ENCODE data around the gene AARSD1.
"Not testable (repeated sequence)": the region's sequence is repeated elsewhere in the genome, so short reads cannot be mapped to it uniquely, and the experiment has no call there.

Gene AARSD1

GRCh38 chr17:42975265-42975664 lies 11.0 kb upstream of the AARSD1 start:
- Histone ChIP-seq H2AK5ac (ENCODE audit: low read length) (no peak overlapping the region), H3K18ac (ENCODE audit: low read length) (no peak overlapping the region), H3K79me1 (ENCODE audit: low read length) (no peaks in the 10 kb centered on the region), H3K9ac (ENCODE audit: low read length) (no peak overlapping the region), H3K23ac (ENCODE audit: low read length) (no peak overlapping the region), H2BK5ac (ENCODE audit: low read length) (no peak overlapping the region), H2BK15ac (replicated peaks; ENCODE audit: low read depth) (no peak overlapping the region), H3K4ac (ENCODE audit: low read depth, low read length) (no peak overlapping the region), H3K4me2 (ENCODE audit: low read length) (no peak overlapping the region), H3K27me3 (ENCODE audit: insufficient read depth, low read length, poor library complexity) (no peaks in the 10 kb centered on the region), H3K4me1 (ENCODE audit: control insufficient read depth, low read depth, low read length) (peaks cover 1% of the 10 kb centered on the region), H2BK120ac (ENCODE audit: low read depth, low read length) (no peak overlapping the region), H4K5ac (ENCODE audit: low read length) (no peak overlapping the region), H3K56ac (ENCODE audit: low read length) (no peak overlapping the region), H3K36me3 (ENCODE audit: control insufficient read depth, insufficient read depth, low read length) (no peaks in the 10 kb centered on the region), H3K4me3 (ENCODE audit: low read length) (no peak overlapping the region), H3K79me2 (ENCODE audit: control insufficient read depth, insufficient read depth, low read length) (no peaks in the 10 kb centered on the region), H3K27ac (ENCODE audit: low read depth, low read length) (no peak overlapping the region), H4K8ac (ENCODE audit: low read depth, low read length) (no peak overlapping the region)
- no peak for DNase-seq
- no CpG with 5 or more reads among the region's 2 CpGs for WGBS (ENCODE audit: extremely low coverage, insufficient coverage, low lambda C conversion rate)

GRCh38 chr17:42973323-42973722 lies 9.1 kb upstream of the AARSD1 start:
- H3K56ac ChIP-seq (ENCODE audit: low read length); DNase-seq; H3K27me3 ChIP-seq (ENCODE audit: insufficient read depth, low read length, poor library complexity); H2BK120ac ChIP-seq (ENCODE audit: low read depth, low read length); H2BK15ac ChIP-seq (replicated peaks; ENCODE audit: low read depth); H3K79me1 ChIP-seq (ENCODE audit: low read length); H3K4me1 ChIP-seq (ENCODE audit: control insufficient read depth, low read depth, low read length); H3K23ac ChIP-seq (ENCODE audit: low read length); H3K79me2 ChIP-seq (ENCODE audit: control insufficient read depth, insufficient read depth, low read length); H4K5ac ChIP-seq (ENCODE audit: low read length); H2BK5ac ChIP-seq (ENCODE audit: low read length); H3K4ac ChIP-seq (ENCODE audit: low read depth, low read length); H3K18ac ChIP-seq (ENCODE audit: low read length); H3K4me2 ChIP-seq (ENCODE audit: low read length); H4K8ac ChIP-seq (ENCODE audit: low read depth, low read length); H3K36me3 ChIP-seq (ENCODE audit: control insufficient read depth, insufficient read depth, low read length); H3K27ac ChIP-seq (ENCODE audit: low read depth, low read length); H3K4me3 ChIP-seq (ENCODE audit: low read length); H3K9ac ChIP-seq (ENCODE audit: low read length); H2AK5ac ChIP-seq (ENCODE audit: low read length): not testable (repeated sequence)
- WGBS (ENCODE audit: extremely low coverage, insufficient coverage, low lambda C conversion rate): no CpG with 5 or more reads among the region's 18 CpGs

- H3K4me2 ChIP-seq (ENCODE audit: low read length): no peak overlapping the region
- no peaks in the 10 kb centered on the region for H3K79me2 ChIP-seq (ENCODE audit: control insufficient read depth, insufficient read depth, low read length)
Observed at GRCh38 chr17:42971589-42971988, 7.3 kb upstream of the AARSD1 start.

DNA sequence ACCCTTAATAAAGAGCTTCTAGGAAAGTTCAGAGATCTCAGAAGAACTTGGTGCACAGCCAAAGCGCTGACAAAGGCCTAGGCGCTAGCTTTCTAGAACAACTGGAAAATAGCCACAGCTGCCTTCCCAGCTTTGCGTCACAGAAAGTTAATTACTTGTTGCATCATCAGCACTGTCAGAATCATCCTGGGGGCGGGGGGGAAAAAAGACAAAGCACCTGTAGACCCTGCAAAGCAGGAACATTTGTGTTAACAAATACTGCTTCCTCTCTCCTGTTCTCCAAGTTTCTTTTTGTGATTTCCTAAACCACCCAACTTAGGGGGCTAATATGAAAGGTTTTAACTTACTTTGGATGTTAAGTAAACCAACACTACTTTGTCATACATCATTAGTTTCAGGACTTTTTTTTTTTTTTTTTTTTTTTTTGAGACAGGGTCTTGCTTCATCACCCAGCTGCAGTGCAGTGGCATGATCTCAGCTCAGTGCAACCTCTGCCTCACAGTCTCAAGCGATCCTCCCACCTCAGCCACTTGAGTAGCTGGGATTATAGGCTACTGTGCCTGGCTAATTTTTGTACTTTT lies 4.8 kb upstream of the AARSD1 start:
- Histone ChIP-seq H3K79me2 (ENCODE audit: control insufficient read depth, insufficient read depth, low read length) (no peaks in the 10 kb centered on the region), H2BK120ac (ENCODE audit: low read depth, low read length) (no peak overlapping the region), H4K8ac (ENCODE audit: low read depth, low read length) (no peak overlapping the region), H3K56ac (ENCODE audit: low read length) (no peak overlapping the region), H3K27ac (ENCODE audit: low read depth, low read length) (no peak overlapping the region), H4K5ac (ENCODE audit: low read length) (no peak overlapping the region), H3K4me1 (ENCODE audit: control insufficient read depth, low read depth, low read length) (no peaks in the 10 kb centered on the region), H3K18ac (ENCODE audit: low read length) (no peak overlapping the region), H2BK5ac (ENCODE audit: low read length) (no peak overlapping the region), H3K4ac (ENCODE audit: low read depth, low read length) (no peak overlapping the region), H2BK15ac (replicated peaks; ENCODE audit: low read depth) (no peak overlapping the region), H3K4me3 (ENCODE audit: low read length) (no peak overlapping the region), H3K79me1 (ENCODE audit: low read length) (no peaks in the 10 kb centered on the region), H3K9ac (ENCODE audit: low read length) (no peak overlapping the region), H3K27me3 (ENCODE audit: insufficient read depth, low read length, poor library complexity) (no peaks in the 10 kb centered on the region), H3K23ac (ENCODE audit: low read length) (no peak overlapping the region), H2AK5ac (ENCODE audit: low read length) (no peak overlapping the region), H3K36me3 (ENCODE audit: control insufficient read depth, insufficient read depth, low read length) (no peaks in the 10 kb centered on the region), H3K4me2 (ENCODE audit: low read length) (no peak overlapping the region)
- no peak for DNase-seq
- no CpG with 5 or more reads among the region's 5 CpGs for WGBS (ENCODE audit: extremely low coverage, insufficient coverage, low lambda C conversion rate)

More at GRCh38 chr17:42971589-42971988, 7.3 kb upstream of the AARSD1 start:
- Histone ChIP-seq H2AK5ac (ENCODE audit: low read length) (no peak overlapping the region), H3K36me3 (ENCODE audit: control insufficient read depth, insufficient read depth, low read length) (no peaks in the 10 kb centered on the region), H4K5ac (ENCODE audit: low read length) (no peak overlapping the region), H3K9ac (ENCODE audit: low read length) (no peak overlapping the region), H3K27me3 (ENCODE audit: insufficient read depth, low read length, poor library complexity) (no peaks in the 10 kb centered on the region), H3K79me1 (ENCODE audit: low read length) (no peaks in the 10 kb centered on the region), H2BK15ac (replicated peaks; ENCODE audit: low read depth) (no peak overlapping the region), H4K8ac (ENCODE audit: low read depth, low read length) (no peak overlapping the region), H3K4ac (ENCODE audit: low read depth, low read length) (no peak overlapping the region), H2BK120ac (ENCODE audit: low read depth, low read length) (no peak overlapping the region), H2BK5ac (ENCODE audit: low read length) (no peak overlapping the region), H3K18ac (ENCODE audit: low read length) (no peak overlapping the region), H3K4me3 (ENCODE audit: low read length) (no peak overlapping the region), H3K23ac (ENCODE audit: low read length) (no peak overlapping the region), H3K4me1 (ENCODE audit: control insufficient read depth, low read depth, low read length) (no peaks in the 10 kb centered on the region), H3K56ac (ENCODE audit: low read length) (no peak overlapping the region), H3K27ac (ENCODE audit: low read depth, low read length) (no peak overlapping the region)
- no peak for DNase-seq
- WGBS (ENCODE audit: extremely low coverage, insufficient coverage, low lambda C conversion rate): no CpG with 5 or more reads among the region's 5 CpGs

- H3K9ac ChIP-seq (ENCODE audit: low read length): no peak overlapping the region
- WGBS (ENCODE audit: extremely low coverage, insufficient coverage, low lambda C conversion rate): no CpG with 5 or more reads among the region's 1 CpG
Observed at GRCh38 chr17:42967925-42968324, 3.7 kb upstream of the AARSD1 start.

DNA sequence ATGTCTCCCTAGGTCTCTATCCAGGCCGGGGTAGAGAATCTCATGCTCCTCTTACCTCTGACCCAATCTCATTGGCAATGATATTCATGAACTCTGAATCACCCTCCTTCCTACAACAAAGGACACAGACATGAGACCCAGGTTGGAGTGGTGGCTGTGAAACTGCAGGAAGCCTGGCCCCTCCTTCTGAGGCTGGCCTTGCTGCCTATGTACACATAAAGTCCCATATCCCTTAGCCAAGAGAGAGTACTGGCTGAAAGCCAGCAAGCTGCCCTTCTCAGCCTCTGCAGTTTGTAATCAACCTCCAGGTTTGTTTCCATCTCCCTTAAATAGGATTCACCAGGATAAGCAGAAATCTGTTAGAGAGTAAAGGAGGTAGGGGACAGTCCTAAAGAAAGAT lies 10.6 kb downstream of the AARSD1 start:
- H3K4me1 ChIP-seq (ENCODE audit: control insufficient read depth, low read depth, low read length): no peaks in the 10 kb centered on the region
- DNase-seq: no peak
- no peaks in the 10 kb centered on the region for H3K79me1 ChIP-seq (ENCODE audit: low read length)
- H3K4me3 ChIP-seq (ENCODE audit: low read length): no peak overlapping the region
- H3K56ac ChIP-seq (ENCODE audit: low read length): no peak overlapping the region
- no peak overlapping the region for H2BK15ac ChIP-seq (replicated peaks; ENCODE audit: low read depth)
- no peak overlapping the region for H2AK5ac ChIP-seq (ENCODE audit: low read length)
- WGBS (ENCODE audit: extremely low coverage, insufficient coverage, low lambda C conversion rate): no CpG with 5 or more reads among the region's 1 CpG
- H2BK120ac ChIP-seq (ENCODE audit: low read depth, low read length): no peak overlapping the region
- no peak overlapping the region for H3K4me2 ChIP-seq (ENCODE audit: low read length)
- no peak overlapping the region for H3K4ac ChIP-seq (ENCODE audit: low read depth, low read length)
- H3K79me2 ChIP-seq (ENCODE audit: control insufficient read depth, insufficient read depth, low read length): no peaks in the 10 kb centered on the region
- no peak overlapping the region for H2BK5ac ChIP-seq (ENCODE audit: low read length)
- H3K9ac ChIP-seq (ENCODE audit: low read length): no peak overlapping the region
- H3K27me3 ChIP-seq (ENCODE audit: insufficient read depth, low read length, poor library complexity): no peaks in the 10 kb centered on the region
- H3K23ac ChIP-seq (ENCODE audit: low read length): no peak overlapping the region
- no peak overlapping the region for H4K8ac ChIP-seq (ENCODE audit: low read depth, low read length)
- no peak overlapping the region for H4K5ac ChIP-seq (ENCODE audit: low read length)
- H3K27ac ChIP-seq (ENCODE audit: low read depth, low read length): no peak overlapping the region
- no peak overlapping the region for H3K18ac ChIP-seq (ENCODE audit: low read length)
- H3K36me3 ChIP-seq (ENCODE audit: control insufficient read depth, insufficient read depth, low read length): peaks cover 16% of the 10 kb centered on the region

More at GRCh38 chr17:42967925-42968324, 3.7 kb upstream of the AARSD1 start:
- no peak for DNase-seq
- no peaks in the 10 kb centered on the region for H3K27me3 ChIP-seq (ENCODE audit: insufficient read depth, low read length, poor library complexity)
- peaks cover 6% of the 10 kb centered on the region for H3K79me1 ChIP-seq (ENCODE audit: low read length)
- H3K79me2 ChIP-seq (ENCODE audit: control insufficient read depth, insufficient read depth, low read length): peaks cover 7% of the 10 kb centered on the region
- H2BK120ac ChIP-seq (ENCODE audit: low read depth, low read length): no peak overlapping the region
- no peak overlapping the region for H2BK15ac ChIP-seq (replicated peaks; ENCODE audit: low read depth)
- H3K18ac ChIP-seq (ENCODE audit: low read length): no peak overlapping the region
- H3K36me3 ChIP-seq (ENCODE audit: control insufficient read depth, insufficient read depth, low read length): no peaks in the 10 kb centered on the region
- H3K4ac ChIP-seq (ENCODE audit: low read depth, low read length): no peak overlapping the region
- H3K27ac ChIP-seq (ENCODE audit: low read depth, low read length): no peak overlapping the region
- H4K8ac ChIP-seq (ENCODE audit: low read depth, low read length): no peak overlapping the region
- H3K23ac ChIP-seq (ENCODE audit: low read length): no peak overlapping the region
- no peak overlapping the region for H3K4me3 ChIP-seq (ENCODE audit: low read length)
- H2BK5ac ChIP-seq (ENCODE audit: low read length): no peak overlapping the region
- H3K4me2 ChIP-seq (ENCODE audit: low read length): no peak overlapping the region
- no peak overlapping the region for H4K5ac ChIP-seq (ENCODE audit: low read length)
- no peak overlapping the region for H3K56ac ChIP-seq (ENCODE audit: low read length)
- peaks cover 2% of the 10 kb centered on the region for H3K4me1 ChIP-seq (ENCODE audit: control insufficient read depth, low read depth, low read length)
- H2AK5ac ChIP-seq (ENCODE audit: low read length): no peak overlapping the region

Data from mesendoderm (in vitro differentiated cells).